ENCODE data around the gene TMEM200B.
"Not testable (repeated sequence)": the region's sequence is repeated elsewhere in the genome, so short reads cannot be mapped to it uniquely, and the experiment has no call there.

TMEM200B gene

GRCh38 chr1:29081201-29081600 is 42.5 kb downstream of the TMEM200B start:
- no peak for DNase-seq
- H3K4me2 ChIP-seq (ENCODE audit: low read depth, low read length), result no peak overlapping the region
- no peaks in the 10 kb centered on the region for H4K20me1 ChIP-seq (ENCODE audit: insufficient read depth, low read length)
- H3K4me3 ChIP-seq (ENCODE audit: low read length), result no peak overlapping the region
- H3K27me3 ChIP-seq (replicated peaks; ENCODE audit: insufficient read depth, low read length), result no peaks in the 10 kb centered on the region
- H3K36me3 ChIP-seq (replicated peaks; ENCODE audit: insufficient read depth, low read length), result no peaks in the 10 kb centered on the region
- H3F3A ChIP-seq (ENCODE audit: insufficient read depth, low read length), result no peaks in the 10 kb centered on the region
- H3K9me3 ChIP-seq (replicated peaks; ENCODE audit: insufficient read depth, low read length), result no peaks in the 10 kb centered on the region
- no peaks in the 10 kb centered on the region for H3K4me1 ChIP-seq (ENCODE audit: low read length)
- TF ChIP-seq CTCF (IDR thresholded peaks at IDR 0.05; ENCODE audit: low read length), result no peak
- TF ChIP-seq EZH2phosphoT487 (IDR thresholded peaks at IDR 0.05; ENCODE audit: low read length), result no peak
- no peak overlapping the region for H3K27ac ChIP-seq (ENCODE audit: low read length)
- no peak overlapping the region for H3K9ac ChIP-seq (ENCODE audit: low read length)
- H3K79me2 ChIP-seq (ENCODE audit: low read length), result no peaks in the 10 kb centered on the region
- H2AFZ ChIP-seq (ENCODE audit: low read length), result no peak overlapping the region
- no peaks in the 10 kb centered on the region for H3K9me2 ChIP-seq (replicated peaks; ENCODE audit: insufficient read depth, low read length)

- DNase-seq; H3K79me2 ChIP-seq (ENCODE audit: low read length); H3K4me3 ChIP-seq (ENCODE audit: low read length); H3K4me1 ChIP-seq (ENCODE audit: low read length); H3K27ac ChIP-seq (ENCODE audit: low read length); H2AFZ ChIP-seq (ENCODE audit: low read length); H3K36me3 ChIP-seq (replicated peaks; ENCODE audit: insufficient read depth, low read length); H3K9me2 ChIP-seq (replicated peaks; ENCODE audit: insufficient read depth, low read length); H4K20me1 ChIP-seq (ENCODE audit: insufficient read depth, low read length); H3K4me2 ChIP-seq (ENCODE audit: low read depth, low read length); H3K27me3 ChIP-seq (replicated peaks; ENCODE audit: insufficient read depth, low read length); H3K9me3 ChIP-seq (replicated peaks; ENCODE audit: insufficient read depth, low read length); H3K9ac ChIP-seq (ENCODE audit: low read length); H3F3A ChIP-seq (ENCODE audit: insufficient read depth, low read length): not testable (repeated sequence)
Observed at GRCh38 chr1:29079916-29080629, 43.6 kb downstream of the TMEM200B start.

GRCh38 chr1:29077155-29077554 is 46.5 kb downstream of the TMEM200B start:
- Histone ChIP-seq H4K20me1 (ENCODE audit: insufficient read depth, low read length) (no peaks in the 10 kb centered on the region), H3K27ac (ENCODE audit: low read length) (no peak overlapping the region), H3K4me2 (ENCODE audit: low read depth, low read length) (no peak overlapping the region), H3K4me3 (ENCODE audit: low read length) (no peak overlapping the region), H3K79me2 (ENCODE audit: low read length) (no peaks in the 10 kb centered on the region), H2AFZ (ENCODE audit: low read length) (no peak overlapping the region), H3F3A (ENCODE audit: insufficient read depth, low read length) (no peaks in the 10 kb centered on the region), H3K36me3 (replicated peaks; ENCODE audit: insufficient read depth, low read length) (no peaks in the 10 kb centered on the region), H3K4me1 (ENCODE audit: low read length) (no peaks in the 10 kb centered on the region), H3K27me3 (replicated peaks; ENCODE audit: insufficient read depth, low read length) (no peaks in the 10 kb centered on the region), H3K9ac (ENCODE audit: low read length) (no peak overlapping the region), H3K9me3 (replicated peaks; ENCODE audit: insufficient read depth, low read length) (no peaks in the 10 kb centered on the region), H3K9me2 (replicated peaks; ENCODE audit: insufficient read depth, low read length) (no peaks in the 10 kb centered on the region)
- no peak for DNase-seq
- TF ChIP-seq EZH2phosphoT487 (IDR thresholded peaks at IDR 0.05; ENCODE audit: low read length) (no peak), CTCF (IDR thresholded peaks at IDR 0.05; ENCODE audit: low read length) (no peak)
